Stimulated activated effector memory CD8-positive, alpha-beta T cell treated with anti-CD3 and anti-CD28 coated beads, Interleukin-12 subunit alpha, Interleukin-12 subunit beta, amount 100 ng/mL, for 72 hours (primary cell): ENCODE results near the gene LYSMD2.

Experiments used
- ATAC-seq: fragments of 150-1000 bp; cut with Tn5 transposase; 2 replicates; pipeline ENCODE4 v1.10.0; 2021
- DNase-seq, 2 donors: peaks; one replicate each; pipeline ENCODE4 v3.0.0; 2021 to 2022; ENCODE audit warnings: low spot score in 2 of 2
- H3K27ac Mint-ChIP-seq: one replicate; pipeline ENCODE4 v1.8.0; 2022; ENCODE audit warnings: mild to moderate bottlenecking, mixed read lengths
- H3K36me3 Mint-ChIP-seq: one replicate; pipeline ENCODE4 v1.8.0; 2022; ENCODE audit warnings: mild to moderate bottlenecking, mixed read lengths
- H3K4me1 Mint-ChIP-seq: one replicate; pipeline ENCODE4 v1.8.0; 2022; ENCODE audit warnings: mixed read lengths
- H3K4me3 Mint-ChIP-seq: one replicate; pipeline ENCODE4 v1.8.0; 2022; ENCODE audit warnings: mild to moderate bottlenecking, mixed read lengths
- H3K9me3 Mint-ChIP-seq: one replicate; pipeline ENCODE4 v1.8.0; 2022; ENCODE audit warnings: mixed read lengths

The LYSMD2 gene

DNA sequence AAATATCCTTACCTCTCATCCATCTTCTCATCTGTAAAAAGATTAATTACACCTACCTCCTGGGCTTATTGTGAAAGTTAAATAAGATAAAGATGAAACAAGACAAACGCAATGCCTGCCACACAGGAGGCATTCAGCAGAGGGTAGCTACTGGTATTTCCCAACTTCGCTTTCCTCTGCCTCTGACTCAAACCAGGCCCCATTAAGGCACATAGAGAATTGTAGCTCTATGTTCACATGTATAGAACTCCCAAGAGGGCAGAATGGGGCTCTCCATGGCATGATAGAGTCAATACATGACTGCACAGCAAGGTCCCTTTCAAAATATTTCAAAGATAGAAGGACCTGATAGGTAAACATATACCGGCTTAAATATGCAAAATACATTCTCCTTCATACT, 1.4 kb downstream of the LYSMD2 start:
- ATAC-seq: peak; percentile 57
- H3K4me1 Mint-ChIP-seq: peaks cover 66% of the 10 kb centered on the region
- H3K27ac Mint-ChIP-seq: peak overlapping the region; percentile 64
- peak overlapping the region; percentile 80 for H3K4me3 Mint-ChIP-seq
- DNase-seq: peak in 1 of 2 donors; percentile 56
- peaks cover 12% of the 10 kb centered on the region for H3K36me3 Mint-ChIP-seq
- no peaks in the 10 kb centered on the region for H3K9me3 Mint-ChIP-seq

DNA sequence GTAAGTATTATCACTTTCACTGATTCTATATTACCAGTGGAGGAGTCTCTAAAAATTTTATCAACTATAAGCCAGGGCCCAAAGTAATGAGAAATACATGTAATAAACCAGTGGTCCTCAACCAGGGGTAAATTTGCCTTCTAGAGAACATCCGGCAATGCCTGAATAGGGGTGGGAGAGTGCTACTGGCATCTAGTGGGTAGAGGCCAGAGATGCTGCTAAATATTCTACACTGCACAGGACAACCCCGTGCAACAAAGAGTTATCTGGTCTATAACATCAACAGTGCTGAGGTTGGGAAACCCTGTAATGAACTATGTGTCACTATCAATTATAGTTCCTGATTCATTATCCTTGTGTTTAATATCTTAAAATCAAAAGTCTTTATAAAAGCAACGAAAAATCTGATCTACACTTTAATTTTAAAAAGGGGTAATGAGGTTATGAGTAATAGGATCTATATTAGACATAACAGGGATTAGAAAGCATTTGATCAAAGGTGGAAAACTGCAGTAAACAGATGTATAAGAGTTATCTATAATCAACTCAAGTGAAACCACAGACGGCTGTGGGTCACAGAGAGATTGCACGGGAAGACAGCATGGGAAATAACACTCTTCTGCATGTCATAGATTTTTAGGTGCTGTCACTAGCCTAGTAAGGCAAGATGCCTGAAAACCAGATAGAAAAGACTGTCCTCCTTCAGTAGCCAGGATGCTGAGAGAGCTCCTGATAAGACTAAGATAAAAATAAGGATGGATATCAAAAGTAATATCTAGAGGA, 2.0 kb downstream of the LYSMD2 start:
- Mint-ChIP-seq H3K9me3 (no peaks in the 10 kb centered on the region), H3K36me3 (peaks cover 12% of the 10 kb centered on the region), H3K4me1 (peaks cover 73% of the 10 kb centered on the region), H3K4me3 (peak overlapping the region; percentile 80), H3K27ac (peak overlapping the region; percentile 64)
- ATAC-seq: no peak
- DNase-seq: peak in 1 of 2 donors; percentile 49

DNA sequence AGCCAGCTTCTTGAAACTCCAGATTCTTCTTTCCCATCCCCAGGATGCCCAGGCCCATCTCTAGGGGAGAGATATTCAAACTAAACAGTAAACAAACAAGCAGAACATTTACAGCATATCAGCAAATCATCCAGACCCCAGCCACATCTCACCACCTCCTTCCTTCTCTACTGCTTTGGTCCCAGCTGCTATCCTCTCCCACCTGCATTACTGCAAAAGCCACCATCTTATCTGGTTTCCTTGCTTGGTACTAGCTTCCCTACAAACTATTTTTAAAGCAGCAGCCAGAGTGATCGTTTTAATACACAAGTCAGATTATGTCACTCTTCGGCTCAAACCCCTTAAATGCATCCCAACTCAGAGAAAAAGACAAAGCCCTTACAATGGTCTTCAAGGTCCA, 4.8 kb downstream of the LYSMD2 start:
- Mint-ChIP-seq H3K4me3 (peak overlapping the region; percentile 76), H3K4me1 (peaks cover 70% of the 10 kb centered on the region), H3K9me3 (no peaks in the 10 kb centered on the region), H3K36me3 (peaks cover 12% of the 10 kb centered on the region), H3K27ac (peak overlapping the region; percentile 89)
- DNase-seq: no peak
- ATAC-seq: no peak

DNA sequence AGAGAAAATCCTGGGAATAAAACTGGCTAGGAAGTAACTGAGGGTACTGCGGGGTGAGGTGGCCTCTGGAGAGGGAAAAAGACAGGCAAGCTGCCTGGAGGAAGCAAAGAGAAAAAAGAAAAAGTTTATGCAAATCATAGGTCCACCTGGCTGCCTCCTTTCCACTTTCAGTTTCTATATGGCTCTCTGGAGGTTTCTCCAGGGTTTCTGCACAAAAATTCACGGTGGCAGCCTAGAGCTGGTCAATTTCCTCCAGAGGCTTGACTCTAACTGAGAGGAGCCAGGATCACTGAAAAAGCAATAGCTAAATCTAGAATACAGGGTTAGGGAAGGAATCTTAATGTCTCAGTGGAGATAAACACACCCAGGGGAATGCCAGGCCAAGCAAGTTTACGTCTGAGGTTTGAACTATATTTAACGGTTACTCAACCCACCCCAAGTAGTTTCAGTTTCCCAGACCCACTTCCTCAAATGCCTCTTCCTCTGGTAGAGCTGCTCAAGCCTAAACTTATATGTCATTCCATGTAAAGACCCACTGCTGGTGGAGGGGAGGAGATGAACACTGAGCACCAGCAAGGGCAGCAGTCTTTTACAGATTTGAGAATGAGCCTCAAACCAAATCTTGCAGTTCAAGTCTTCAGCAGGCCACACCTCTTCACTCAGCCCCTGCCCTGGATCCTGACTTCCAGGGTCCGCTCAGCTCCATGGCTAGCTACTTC, 5.7 kb downstream of the LYSMD2 start:
- Mint-ChIP-seq H3K9me3 (no peaks in the 10 kb centered on the region), H3K4me3 (peak overlapping the region; percentile 76), H3K27ac (peak overlapping the region; percentile 89), H3K36me3 (peaks cover 10% of the 10 kb centered on the region), H3K4me1 (peaks cover 78% of the 10 kb centered on the region)
- ATAC-seq (peak; percentile 68), DNase-seq (no peak)

DNA sequence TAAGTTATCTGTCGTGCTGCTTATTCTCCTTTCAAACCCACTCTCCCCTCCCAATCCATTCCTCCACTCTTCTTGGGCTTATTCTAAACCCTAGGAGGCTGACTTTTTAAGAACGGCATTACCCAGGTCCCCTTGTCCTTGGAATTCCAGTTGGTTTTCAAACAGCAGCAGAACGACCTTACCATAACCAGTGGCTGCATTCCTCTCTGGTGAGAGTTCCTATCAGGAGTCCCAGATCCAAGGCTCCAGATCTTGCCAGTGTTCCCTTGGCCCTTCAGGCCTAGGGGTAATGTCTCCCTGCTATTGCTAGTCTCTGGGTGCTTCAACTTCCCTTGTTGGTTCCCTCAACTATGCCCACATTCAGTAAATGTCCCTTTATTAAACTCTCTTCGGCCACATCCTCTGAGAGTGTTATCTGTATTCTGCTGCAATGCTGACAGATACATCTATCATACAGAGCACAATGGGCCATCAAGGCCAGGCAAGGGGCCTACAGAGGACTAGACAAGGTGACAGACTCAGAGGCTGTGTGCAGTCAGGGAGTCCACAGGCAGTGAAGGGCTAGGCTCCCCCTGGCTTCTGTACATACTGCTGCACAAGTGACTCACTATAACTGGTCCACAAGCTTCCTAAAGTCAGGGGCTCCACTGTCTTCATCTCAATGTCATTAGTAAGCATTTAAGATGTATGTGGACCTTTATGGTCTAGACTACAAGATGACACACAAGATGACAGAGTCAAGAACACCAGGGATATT, 10.1 kb downstream of the LYSMD2 start:
- H3K27ac Mint-ChIP-seq: peak overlapping the region; percentile 80
- DNase-seq (no peak), ATAC-seq (peak; percentile 79)
- H3K9me3 Mint-ChIP-seq: no peaks in the 10 kb centered on the region
- peaks cover 70% of the 10 kb centered on the region for H3K4me1 Mint-ChIP-seq
- H3K36me3 Mint-ChIP-seq: peaks cover 23% of the 10 kb centered on the region
- H3K4me3 Mint-ChIP-seq: no peak overlapping the region

DNA sequence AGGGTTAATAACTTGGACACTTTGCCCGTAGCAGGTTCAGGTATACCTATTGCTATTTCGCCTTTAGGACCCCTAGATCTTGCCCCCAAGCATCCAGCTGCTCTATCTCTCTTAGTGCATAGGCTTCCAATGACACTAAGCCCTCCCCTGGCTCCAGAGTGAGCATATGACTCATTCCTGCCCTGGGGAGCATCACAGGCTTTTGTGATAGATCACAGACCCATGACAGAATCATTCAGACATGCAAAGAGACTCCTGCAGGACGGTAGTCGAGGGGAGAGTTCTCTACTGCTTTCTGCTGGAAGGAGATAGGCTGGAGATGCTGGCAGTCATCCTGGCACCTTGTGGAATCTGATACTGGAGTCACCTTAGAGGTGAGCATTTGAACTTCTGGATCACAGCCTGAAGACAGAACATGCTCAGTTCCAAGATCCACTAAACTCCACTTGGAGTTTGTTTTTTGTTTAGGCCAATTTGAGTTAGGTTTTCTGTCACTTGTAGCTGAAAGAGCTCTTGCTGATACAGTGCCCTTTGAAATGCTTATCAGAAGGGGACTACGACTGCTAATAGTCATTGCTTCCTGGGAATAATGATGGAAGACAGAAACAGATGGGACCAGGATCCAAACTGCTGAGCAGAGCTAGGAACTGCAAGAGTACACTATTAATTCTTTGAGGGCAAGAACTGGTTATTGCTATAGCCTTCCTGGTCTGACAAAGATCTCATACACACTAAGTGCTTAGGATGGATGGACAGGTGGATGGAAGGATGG, 11.0 kb downstream of the LYSMD2 start:
- Mint-ChIP-seq H3K4me3 (no peak overlapping the region), H3K4me1 (peaks cover 66% of the 10 kb centered on the region)

DNA sequence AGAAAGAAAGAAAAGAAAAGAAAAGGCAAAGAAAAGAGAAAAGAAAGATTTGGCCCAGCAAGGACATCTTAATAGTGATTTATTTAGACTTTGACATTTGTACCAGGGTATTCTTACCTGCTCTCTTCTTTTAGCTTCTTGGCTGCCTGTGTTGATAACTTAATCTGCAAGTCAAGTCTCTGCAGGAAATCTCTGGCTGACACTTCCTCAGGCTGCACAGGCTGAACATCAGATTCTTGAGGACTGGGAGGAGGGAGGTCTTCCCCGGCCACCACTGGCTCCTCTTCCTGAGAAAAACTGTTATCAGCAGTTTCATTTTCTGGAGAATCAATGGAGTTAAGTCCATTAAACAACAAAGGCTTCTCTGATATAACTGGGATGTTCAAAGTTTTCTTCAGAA, 12.8 kb downstream of the LYSMD2 start:
- Mint-ChIP-seq H3K4me3 (no peak overlapping the region), H3K4me1 (peaks cover 55% of the 10 kb centered on the region), H3K27ac (peak overlapping the region; percentile 80), H3K9me3 (no peaks in the 10 kb centered on the region), H3K36me3 (peaks cover 34% of the 10 kb centered on the region)
- ATAC-seq (no peak), DNase-seq (no peak)

More for the DNA sequence above, 11.0 kb downstream of the LYSMD2 start:
- no peaks in the 10 kb centered on the region for H3K9me3 Mint-ChIP-seq
- peak overlapping the region; percentile 80 for H3K27ac Mint-ChIP-seq
- H3K36me3 Mint-ChIP-seq: peaks cover 31% of the 10 kb centered on the region
- ATAC-seq (peak; percentile 97), DNase-seq (no peak)

DNA sequence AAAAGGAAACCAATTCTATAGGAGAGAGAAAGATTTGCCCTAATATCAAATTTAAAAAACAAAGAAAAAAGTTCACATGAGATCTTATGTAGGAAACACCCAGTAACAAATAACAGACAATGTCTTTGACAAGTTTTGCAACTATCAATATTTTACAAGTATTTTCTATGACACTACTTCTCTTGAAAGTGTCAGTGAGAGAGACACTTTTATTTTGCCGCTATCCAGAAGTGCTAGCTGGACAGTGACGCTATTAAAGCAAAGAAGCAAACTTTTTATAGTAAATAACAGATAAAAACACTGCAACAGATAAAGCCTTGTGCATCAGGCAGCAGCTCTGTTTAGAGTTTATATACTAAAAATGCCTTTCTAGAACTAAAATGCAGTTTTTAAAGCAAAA, 13.3 kb downstream of the LYSMD2 start:
- Mint-ChIP-seq H3K27ac (peak overlapping the region; percentile 80), H3K4me3 (no peak overlapping the region), H3K36me3 (peaks cover 34% of the 10 kb centered on the region), H3K4me1 (peaks cover 50% of the 10 kb centered on the region), H3K9me3 (no peaks in the 10 kb centered on the region)
- DNase-seq (no peak), ATAC-seq (no peak)

DNA sequence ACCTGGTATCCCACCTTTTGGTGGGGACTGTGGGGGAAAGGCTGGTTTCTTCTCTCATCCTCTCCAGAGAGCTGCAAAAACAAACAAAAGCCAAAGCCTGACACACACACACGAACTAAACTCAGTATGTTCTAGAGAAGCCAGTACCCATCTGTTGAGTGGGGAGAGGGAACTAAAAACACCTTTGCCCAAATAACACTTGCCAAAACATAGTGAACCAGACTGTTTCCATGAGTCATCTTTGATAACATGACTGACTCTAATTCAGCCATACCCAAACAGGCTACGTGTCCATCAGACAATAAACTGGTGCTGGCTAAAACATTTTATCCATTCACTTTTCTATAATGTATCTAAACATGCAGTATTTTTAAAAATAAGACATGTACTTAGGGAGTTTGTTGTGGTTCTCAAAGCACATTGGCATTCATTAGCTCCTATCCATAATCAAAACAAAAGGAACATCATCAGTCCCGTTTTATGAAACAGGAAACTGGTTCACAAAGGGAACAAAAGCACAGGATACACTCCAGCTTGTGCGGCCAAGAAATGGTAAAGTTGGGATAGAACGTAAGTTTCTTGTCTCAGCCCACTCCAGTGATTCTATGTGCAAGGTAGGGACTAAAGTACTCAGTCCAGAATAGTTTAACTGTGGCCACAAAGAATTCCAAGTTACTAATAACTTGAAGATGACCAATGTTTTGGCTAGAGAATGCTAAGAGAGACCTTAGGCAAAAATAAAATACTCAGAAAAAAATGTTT, 16.1 kb downstream of the LYSMD2 start:
- peak; percentile 44 for ATAC-seq
- DNase-seq: no peak
- no peak overlapping the region for H3K27ac Mint-ChIP-seq
- H3K4me1 Mint-ChIP-seq: peaks cover 30% of the 10 kb centered on the region
- no peaks in the 10 kb centered on the region for H3K9me3 Mint-ChIP-seq
- H3K36me3 Mint-ChIP-seq: peaks cover 30% of the 10 kb centered on the region
- no peak overlapping the region for H3K4me3 Mint-ChIP-seq

DNA sequence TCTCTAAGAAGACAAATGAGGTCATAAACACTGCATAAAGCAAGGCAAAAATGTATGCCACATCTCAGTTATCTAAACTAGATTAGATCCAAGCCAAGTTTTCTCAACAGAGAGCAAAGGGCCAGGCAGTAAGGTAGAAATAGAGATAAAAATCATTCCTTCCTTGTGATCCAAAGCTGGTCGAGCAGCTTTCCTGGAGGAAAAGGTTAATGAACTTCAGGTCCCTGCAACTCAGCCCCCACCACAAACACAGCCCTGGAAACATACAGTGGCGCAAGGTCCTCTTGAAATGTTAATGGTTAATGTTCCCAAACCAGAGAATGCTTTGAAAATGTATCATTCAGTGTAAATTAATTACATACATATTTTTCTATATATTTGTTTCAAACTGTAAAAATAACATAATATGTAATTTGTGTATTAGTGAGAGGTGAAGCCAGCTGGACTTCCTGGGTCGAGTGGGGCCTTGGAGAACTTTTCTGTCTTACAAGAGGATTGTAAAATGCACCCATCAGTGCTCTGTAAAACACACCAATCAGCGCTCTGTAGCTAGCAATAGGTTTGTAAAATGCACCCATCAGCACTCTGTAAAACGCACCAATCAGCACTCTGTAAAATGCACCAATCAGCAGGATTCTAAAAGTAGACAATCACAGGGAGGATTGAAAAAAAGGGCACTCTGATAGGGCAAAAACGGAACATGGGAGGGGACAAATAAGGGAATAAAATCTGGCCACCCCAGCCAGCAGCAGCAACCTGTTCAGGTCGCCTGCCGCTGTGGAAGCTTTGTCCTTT, 17.1 kb downstream of the LYSMD2 start:
- H3K4me1 Mint-ChIP-seq: peaks cover 21% of the 10 kb centered on the region
- DNase-seq (no peak), ATAC-seq (no peak)
- no peaks in the 10 kb centered on the region for H3K9me3 Mint-ChIP-seq
- peak overlapping the region; percentile 12 for H3K27ac Mint-ChIP-seq
- no peak overlapping the region for H3K4me3 Mint-ChIP-seq
- H3K36me3 Mint-ChIP-seq: peaks cover 26% of the 10 kb centered on the region

DNA sequence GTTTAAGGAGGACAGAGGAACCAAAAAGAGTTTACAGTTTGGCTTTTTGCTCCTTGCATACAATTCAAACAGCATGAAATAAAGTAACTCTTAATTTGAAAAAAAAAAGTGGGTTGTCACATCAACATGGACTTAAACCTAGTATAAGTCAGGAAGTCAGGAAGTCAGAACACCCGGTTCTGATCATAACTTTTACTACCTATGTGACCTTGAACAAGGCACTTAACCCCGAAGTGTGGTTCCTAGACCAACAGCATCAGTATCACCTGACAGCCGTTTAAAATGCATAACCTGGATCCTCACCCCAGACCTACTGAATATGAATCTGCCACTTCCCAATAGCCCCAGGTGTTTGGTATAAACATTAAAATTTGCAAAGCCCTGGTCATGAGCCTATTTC, 18.7 kb downstream of the LYSMD2 start:
- peaks cover 11% of the 10 kb centered on the region for H3K4me1 Mint-ChIP-seq
- H3K9me3 Mint-ChIP-seq: no peaks in the 10 kb centered on the region
- H3K36me3 Mint-ChIP-seq: peaks cover 13% of the 10 kb centered on the region
- peak overlapping the region; percentile 46 for H3K27ac Mint-ChIP-seq
- DNase-seq (no peak), ATAC-seq (no peak)
- no peak overlapping the region for H3K4me3 Mint-ChIP-seq

DNA sequence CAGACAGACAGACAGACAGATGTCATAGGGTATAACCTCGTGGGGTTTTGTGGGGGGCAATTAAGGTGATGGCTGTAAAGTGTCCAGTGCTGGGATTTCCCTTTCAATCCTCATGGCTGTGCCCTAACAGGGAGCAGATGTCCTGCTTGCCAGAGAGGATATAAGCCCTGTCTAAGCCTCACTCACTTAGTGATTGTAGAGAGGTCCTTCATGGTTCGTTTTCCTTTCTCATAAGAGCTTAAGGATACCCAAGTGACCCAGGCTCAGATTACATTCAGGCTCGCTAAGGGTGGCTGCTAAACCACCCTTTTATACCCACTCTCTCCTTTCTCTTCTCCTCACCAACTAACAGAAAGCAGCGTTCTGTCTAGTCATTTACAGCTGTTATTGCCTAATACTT, 19.2 kb downstream of the LYSMD2 start:
- ATAC-seq (no peak), DNase-seq (no peak)
- H3K27ac Mint-ChIP-seq: peak overlapping the region; percentile 46
- no peaks in the 10 kb centered on the region for H3K9me3 Mint-ChIP-seq
- H3K4me1 Mint-ChIP-seq: peaks cover 11% of the 10 kb centered on the region
- H3K4me3 Mint-ChIP-seq: no peak overlapping the region
- peaks cover 13% of the 10 kb centered on the region for H3K36me3 Mint-ChIP-seq

DNA sequence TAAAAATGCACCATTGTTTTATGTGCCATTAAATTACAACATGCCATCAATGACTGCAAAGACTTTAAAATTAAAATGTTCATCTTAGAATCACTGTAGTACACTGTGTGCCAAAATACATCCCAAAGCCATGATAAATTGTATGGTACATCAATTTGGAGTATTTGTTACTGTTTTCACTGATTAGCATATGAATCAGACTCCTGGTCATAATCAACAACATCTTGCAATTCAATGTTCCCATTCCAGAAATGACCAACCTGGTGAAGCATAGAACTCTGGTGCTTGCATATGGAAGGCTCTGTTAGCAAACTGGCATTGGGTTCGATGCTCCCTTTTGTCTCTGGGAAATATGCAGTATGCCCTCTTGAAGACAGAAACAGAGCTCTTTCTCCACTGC, 22.5 kb downstream of the LYSMD2 start:
- Mint-ChIP-seq H3K4me3 (no peak overlapping the region), H3K4me1 (no peaks in the 10 kb centered on the region), H3K27ac (no peak overlapping the region), H3K9me3 (no peaks in the 10 kb centered on the region), H3K36me3 (no peaks in the 10 kb centered on the region)
- no peak for DNase-seq
- ATAC-seq: no peak

DNA sequence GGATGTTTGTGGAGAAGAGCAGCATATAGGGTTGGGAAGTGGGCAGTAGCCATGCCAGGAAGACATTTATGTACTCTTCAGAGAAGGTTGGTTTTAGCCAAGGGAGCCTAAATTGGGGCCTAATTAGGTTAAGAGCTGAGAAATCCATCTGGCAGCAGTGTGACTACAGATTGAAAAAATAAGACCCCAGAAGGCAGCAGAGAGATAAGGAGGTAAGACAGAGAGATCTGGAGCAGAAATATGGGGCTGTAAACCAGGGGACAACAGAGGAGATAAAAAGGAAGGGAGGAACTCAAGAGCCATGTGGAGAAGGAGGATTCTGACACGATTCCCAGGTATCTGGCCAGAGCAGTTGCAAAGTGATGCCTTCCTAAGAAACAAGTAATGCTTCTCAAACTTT, 23.3 kb downstream of the LYSMD2 start:
- no peak overlapping the region for H3K27ac Mint-ChIP-seq
- no peaks in the 10 kb centered on the region for H3K4me1 Mint-ChIP-seq
- no peaks in the 10 kb centered on the region for H3K36me3 Mint-ChIP-seq
- H3K9me3 Mint-ChIP-seq: no peaks in the 10 kb centered on the region
- H3K4me3 Mint-ChIP-seq: no peak overlapping the region
- DNase-seq (no peak), ATAC-seq (no peak)
